ENCODE measurements around the gene TNFRSF14. TPM values are rescaled to one million over a fixed set of nuclear protein-coding genes. Genes with fewer than 3 reads are reported as not detected.

The TNFRSF14 gene
- 1.5 and 2.5 TPM in 2 replicates for total RNA-seq (2014; rRNA removed; shearing (Covaris generic))
- 9.7 and 14.5 TPM in 2 replicates for polyA plus RNA-seq (2014; cell fraction: nucleus; rRNA removed)

DNA sequence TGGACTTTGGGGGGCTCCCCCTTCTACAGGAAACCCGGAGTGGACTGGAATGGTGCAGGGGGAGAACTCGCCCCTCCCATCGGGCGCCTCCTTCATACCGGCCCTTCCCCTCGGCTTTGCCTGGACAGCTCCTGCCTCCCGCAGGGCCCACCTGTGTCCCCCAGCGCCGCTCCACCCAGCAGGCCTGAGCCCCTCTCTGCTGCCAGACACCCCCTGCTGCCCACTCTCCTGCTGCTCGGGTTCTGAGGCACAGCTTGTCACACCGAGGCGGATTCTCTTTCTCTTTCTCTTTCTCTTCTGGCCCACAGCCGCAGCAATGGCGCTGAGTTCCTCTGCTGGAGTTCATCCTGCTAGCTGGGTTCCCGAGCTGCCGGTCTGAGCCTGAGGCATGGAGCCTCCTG lies at the start of gene TNFRSF14:
Gene TNFRSF14 (plus strand): TSS at position 95 of the 401 bp plus-strand sequence. CDS start 294 bp downstream, at position 389.
- DNase-seq (ENCODE audit: extremely low read depth, low read depth): no peak

DNA sequence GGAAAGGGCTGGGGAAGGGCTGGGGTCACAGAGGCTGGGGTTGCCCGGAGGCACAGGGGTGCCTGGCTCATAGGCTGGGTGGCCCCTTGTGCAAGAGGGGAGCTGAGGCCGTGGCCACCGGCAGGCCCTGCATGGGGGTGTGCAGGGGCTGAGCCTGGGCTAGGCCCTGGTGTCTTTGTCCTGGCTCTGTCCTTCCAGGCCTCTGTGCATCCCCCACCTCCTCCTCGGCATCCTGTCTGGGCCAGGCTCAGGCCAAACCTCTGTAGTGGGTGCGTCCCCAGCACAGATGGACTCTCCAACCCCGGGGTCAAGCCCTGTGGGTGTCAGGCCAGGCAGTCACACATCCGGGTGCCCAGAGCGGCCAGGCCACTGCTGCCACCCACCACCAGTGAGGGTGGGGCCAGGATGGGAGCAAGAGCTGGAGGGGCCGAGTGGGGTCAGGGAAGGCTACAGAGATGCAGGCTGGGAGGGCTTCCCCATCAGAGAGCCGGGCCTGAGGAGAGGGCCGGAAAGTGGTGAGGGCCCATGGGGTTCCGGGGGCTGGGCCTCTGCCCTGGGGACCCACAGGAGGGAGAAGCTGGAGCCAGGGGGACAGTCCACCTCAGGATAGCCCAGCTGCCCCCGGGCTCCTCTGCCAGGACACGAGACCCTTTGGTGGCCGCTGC lies 49.1 kb upstream of the TNFRSF14 start:
- no peak for DNase-seq (ENCODE audit: extremely low read depth, low read depth)

DNA sequence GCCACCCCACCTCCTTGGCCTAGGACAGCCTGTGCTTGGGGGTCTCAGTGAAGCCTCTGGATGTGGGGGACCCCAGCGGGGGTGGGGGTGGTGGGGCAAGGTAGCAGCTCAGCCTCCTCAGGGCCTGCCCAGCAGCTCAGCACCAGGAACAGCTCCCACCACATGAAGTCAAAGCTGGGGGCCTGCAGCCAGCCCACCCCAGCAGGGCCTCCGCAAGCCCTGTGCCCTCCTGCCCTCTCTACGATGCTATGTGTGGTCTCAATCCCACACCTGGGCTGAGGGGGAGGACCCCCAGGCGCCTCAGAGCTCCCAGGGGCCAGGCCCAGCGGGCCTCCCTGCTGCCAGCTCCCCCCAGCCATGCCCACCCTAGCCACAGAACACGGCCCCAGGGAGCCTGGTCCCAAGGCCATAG lies 48.4 kb upstream of the TNFRSF14 start:
- DNase-seq (ENCODE audit: extremely low read depth, low read depth): no peak

DNA sequence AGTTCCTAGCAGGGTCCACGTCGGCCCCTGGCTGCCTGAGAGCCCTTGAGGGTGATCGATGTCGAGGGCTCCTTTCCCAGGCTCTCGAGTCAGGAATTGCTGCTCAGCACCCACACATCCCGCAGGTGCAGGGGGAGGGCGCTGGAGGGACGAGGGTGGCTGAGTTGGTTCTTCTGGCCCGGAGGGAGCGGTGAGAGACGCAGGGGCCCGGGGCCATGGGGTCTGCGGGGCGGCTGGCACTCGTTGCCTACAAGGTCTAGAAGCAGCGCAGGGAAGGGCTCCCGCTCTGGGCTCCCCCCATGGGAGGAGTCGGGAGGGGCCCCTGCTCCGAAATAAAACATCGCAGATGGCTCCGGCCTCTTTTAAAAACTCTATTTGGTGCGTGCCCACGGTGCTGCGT lies 48.0 kb upstream of the TNFRSF14 start:
- no peak for DNase-seq (ENCODE audit: extremely low read depth, low read depth)

DNA sequence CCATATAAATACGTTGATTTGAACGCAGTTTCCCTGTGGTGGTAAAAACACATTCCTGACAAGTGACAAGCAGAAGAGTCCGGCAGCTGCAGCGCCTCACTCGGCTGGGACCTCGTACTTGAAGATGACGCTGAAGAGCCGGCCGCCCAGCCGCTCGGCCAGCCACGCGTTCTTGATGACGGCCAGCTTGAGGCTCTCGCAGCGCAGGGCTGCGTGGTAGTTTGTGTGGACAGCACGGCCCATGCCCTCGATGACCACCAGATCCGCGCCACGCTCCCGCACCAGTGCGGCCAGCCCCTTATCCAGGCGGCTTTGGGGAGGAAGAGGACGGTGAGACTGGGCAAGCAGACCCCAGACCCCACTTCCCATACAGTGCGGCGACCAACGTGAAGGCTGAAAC lies 47.4 kb upstream of the TNFRSF14 start:
- DNase-seq (ENCODE audit: extremely low read depth, low read depth): no peak

DNA sequence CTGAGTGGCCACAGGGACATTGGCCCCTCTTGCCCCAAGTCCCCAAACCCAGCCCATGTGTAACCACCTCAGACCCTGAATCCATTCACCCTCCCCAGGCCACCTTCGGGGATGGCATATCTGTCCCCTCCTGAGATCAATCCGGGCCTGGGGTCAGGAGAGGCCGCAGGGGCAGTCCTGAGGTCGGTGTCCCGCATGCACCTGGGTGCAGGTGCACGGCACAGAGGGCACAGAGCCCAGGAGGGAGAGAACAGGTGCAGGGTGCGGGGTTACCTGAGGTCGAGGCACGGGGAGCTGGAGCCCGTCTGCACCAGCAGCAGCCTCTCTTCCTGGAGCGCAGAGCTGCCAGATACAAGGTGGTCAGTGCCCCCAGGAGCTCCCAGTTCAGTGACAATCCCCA lies 46.6 kb upstream of the TNFRSF14 start:
- no peak for DNase-seq (ENCODE audit: extremely low read depth, low read depth)

DNA sequence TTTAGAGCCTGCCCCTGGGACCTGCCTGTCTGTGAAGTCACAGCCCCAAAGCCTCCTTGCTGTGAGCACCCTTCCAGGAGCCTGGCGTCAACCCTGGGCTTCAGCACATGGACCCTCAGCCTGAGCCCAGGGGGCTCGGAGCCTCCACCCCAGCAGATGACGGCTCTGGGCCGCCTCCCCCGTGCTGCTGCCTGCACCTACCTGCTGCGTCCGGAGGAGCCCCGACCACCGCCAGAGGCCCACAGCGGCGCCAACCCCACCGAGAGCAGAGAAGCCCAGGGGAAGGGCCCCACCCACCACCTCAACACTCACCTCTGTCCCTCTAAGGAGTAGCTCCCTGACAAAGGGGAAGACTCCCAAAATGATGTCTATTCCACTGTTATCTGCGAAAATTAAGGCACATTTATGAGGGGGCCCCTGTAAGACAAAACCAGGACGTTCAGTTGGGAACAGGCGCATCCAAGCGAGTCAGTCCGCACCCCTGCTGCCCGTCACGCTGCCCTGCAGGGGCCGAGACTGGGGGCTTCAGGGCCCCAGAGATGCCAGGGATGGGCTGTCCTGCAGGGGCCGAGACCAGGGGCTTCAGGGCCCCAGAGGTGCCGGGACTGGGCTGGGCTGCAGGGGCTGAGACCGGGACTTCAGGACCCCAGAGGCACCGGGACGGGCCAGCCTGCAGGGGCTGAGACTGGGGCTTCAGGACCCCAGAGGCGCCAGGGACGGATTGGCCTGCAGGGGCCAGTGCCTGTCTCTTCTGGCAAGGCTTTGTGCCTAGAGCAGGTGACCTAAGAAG lies 45.6 kb upstream of the TNFRSF14 start:
- DNase-seq (ENCODE audit: extremely low read depth, low read depth): no peak

DNA sequence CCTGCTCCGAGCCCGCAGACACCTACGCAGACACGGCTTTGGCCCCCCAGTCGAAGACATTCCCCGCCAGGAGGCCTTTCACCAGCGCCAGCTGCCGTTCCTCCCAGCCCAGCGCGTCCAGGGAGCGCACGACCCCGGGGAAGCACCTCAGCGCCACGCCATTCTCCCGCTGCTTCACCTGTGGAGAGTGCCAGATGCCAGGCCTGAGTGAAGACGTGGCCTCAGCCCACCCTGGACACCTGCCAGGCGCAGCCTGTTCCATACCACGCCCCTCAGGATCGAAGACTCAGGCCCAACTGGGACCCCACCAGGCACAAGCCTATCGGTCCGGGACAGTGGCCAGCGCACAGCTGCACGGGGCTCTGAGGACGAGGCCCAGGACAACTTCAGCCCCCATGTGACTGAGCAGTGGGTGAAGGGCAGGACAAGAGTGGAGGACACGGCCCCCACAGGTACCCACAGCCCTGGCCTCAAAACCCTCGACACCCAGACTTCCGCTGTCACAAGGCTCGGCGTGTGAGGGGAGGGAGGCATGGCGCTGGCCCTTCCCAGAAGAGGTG lies 43.2 kb upstream of the TNFRSF14 start:
- no peak for DNase-seq (ENCODE audit: extremely low read depth, low read depth)

DNA sequence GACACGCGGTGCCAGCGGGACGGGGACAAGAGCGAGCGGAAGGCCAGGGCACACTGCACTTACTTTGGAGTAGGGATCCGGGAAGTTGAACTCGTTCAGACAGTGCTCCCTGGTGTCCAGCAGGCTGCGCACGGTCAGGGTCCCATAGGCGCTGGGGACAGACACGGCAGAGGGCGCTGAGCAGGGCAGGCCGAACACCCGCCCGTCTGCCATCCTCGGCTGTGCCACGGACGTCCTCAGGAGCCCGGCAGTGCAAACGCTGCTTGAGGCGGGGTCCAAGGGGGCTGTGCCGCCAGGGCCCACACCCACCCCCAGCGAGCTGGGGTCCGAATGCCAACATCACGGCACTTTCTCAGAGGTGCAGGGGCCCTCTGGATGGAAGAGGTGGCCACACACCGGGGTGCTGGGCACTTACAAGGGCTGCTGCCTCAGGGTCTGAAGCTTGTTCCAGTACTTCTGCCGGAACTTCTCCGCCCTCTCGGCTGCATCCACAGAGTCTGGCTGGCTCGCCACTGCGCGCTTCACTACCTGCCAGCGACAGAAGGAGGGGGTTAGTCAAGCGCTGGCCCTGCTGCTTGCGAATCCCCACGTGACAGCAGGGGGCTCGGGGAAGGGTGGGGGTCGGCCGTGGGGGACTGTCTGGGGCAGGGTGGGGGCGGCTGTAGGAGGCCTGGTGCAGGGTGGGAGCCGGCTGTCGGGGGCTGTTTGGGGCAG lies 42.1 kb upstream of the TNFRSF14 start:
- no peak for DNase-seq (ENCODE audit: extremely low read depth, low read depth)

DNA sequence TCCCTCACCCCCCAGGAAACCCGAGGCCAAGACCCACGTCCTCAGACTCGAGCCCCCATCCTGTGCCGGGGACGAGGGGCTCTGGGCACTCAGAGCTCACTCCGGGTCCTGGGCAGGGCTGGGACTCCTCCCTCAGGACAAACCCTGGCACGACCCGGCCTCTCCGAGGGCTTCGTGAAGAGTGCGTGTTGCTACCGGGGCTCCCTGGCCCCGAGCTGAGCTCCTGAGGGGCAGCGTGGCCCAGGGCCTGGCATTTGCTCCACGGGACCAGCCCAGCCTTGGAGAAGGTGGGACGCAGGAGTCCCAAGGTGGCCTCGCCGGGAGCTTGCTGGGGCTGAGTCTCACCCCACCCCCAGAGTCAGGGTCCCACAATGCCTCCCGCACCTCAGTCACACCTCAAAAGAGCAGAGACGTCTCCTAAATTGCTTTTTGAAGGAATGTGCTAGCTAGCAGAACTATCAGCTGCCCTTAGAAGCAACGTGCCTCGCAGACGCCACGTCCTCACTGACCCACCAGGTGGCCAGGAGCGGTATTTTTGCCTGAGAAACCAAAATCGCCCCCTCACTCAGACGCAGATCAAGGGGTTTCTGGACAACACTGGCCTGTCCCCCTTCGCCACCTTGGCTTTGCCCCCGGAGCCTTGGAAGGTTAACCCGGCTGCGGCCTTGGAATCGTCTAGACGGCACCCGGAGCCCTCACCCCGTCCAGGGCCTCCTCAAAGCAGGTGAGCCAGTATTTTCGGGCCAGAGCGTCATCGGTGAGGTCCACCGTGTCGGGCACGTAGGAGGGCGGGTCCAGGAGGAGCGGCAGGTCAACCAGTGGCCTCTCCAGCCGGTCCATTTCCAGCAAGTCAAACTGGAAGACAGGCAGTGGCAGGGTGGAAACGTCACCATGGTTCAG lies 41.1 kb upstream of the TNFRSF14 start:
- no peak for DNase-seq (ENCODE audit: extremely low read depth, low read depth)

DNA sequence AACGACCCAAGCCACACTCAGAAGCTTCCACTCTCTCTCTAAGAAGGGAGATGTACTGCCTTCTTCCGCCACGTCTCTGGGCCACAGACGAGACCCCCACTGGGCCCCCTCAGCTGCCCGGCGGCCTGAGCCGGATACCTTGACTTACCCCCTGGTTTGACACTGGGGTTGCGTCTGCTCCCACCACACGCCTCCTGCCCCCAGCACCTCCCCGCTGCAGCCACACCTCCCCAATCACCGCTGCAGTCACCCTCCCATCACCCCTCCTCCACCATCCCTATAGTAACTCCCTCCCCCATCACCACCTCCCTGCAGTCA lies 40.4 kb upstream of the TNFRSF14 start:
- no peak for DNase-seq (ENCODE audit: extremely low read depth, low read depth)

DNA sequence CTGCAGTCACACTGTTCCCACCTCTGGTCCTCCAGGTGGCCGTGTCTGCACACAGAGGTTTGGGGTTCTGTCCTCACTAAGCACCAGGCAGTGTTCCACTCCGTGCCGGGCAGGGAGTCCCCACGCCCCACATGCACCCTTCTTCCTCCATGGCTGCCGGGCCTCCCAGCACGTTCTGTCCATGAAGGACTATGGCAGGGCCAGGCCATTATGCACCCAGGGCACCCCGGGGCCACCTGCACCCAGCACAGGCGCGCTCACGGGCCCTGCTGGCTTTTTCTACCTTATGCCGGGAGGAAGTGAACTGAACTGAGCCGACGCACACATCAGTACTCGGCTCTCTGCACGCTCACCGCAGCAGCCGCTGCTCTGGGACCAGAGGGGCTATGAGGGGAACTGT lies 40.0 kb upstream of the TNFRSF14 start:
- no peak for DNase-seq (ENCODE audit: extremely low read depth, low read depth)

DNA sequence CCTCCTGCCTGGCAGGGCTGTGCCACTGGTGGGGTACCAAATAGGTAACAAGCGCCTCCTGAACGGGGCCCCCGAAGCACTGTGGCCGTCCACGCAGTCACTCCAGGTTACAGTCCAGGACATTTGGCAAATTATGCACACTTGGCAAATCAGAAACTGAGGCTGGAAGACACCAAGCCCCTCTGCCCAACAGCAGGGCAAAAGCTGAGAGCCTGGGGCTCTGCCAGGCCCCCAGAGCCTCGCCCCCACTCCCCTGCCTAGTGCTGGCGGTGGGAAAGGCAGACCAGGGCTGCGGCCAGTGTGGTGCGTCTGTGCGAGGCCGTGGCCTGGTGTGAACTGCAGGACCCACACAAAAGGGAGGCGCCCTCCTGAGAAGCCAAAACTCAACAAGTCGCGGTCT lies 39.2 kb upstream of the TNFRSF14 start:
- DNase-seq (ENCODE audit: extremely low read depth, low read depth): no peak

DNA sequence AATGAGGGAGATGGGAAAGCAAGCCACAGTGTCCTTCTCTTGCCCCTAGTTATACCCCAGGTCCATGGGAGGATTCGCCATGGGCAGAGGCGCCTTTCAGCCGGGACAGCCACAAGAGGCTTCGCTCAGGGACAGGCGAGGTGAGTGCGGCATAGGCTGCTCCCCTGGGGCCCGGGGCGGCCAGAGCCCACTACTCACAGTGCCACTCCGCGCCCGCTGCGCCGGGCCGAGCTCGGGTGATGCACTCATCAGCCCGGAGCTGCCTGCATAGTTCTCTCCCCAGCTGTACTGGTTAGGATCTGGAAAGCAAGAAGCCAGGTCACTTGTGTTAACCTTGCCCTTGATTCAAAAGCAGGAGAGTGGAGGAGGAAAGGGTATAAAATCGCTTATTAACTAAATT lies 38.2 kb upstream of the TNFRSF14 start:
- DNase-seq (ENCODE audit: extremely low read depth, low read depth): no peak

DNA sequence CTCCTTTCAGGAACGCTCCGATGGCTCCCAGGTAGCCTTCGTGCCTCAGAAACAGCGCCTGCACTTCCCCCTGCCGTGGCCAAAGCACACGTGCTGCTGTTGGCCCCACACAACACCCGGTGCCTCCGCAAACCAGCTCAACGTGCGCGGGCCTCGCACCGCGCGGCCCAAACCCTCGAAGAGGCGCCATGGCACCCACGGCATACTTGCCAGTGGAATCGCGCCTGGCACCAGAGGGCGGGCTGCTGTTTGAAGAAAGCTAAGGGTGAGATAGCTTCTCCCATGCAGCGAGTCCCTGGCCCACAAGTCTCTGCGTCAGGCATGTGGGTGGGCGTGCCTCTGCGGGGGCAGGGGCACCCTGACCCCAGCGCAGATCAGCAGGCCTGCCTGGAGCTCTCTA lies 37.6 kb upstream of the TNFRSF14 start:
- no peak for DNase-seq (ENCODE audit: extremely low read depth, low read depth)

DNA sequence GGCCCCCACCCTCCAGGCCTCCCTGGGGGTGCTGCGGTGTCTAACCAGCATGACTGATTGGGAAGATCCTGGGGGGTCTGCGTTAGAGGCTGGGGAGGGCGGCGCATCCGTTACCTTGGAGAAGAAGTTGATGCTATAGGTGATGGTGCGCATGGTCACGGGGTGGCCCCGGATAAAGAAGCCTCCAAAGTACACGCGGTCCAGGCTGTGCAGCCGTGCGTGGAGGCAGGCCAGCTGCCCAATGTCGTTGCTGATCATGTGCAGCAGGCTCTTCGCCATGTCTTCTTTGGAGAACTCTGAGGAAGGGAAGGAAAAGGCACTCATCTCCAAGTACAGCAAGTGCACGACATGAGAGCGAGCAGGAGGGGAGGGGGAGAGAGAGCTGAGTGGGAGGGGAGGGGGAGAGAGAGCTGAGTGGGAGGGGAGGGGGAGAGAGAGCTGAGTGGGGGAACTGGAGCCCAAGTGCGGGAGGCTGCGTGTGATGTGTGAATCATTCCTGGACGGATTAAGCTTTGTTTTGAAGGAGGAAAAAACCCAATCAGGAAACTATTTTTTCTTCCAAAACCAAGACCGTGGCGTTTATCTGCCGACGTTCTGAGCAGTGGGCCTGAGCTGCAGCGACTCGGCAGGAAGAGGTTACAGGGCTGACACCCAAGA lies 37.0 kb upstream of the TNFRSF14 start:
- no peak for DNase-seq (ENCODE audit: extremely low read depth, low read depth)

DNA sequence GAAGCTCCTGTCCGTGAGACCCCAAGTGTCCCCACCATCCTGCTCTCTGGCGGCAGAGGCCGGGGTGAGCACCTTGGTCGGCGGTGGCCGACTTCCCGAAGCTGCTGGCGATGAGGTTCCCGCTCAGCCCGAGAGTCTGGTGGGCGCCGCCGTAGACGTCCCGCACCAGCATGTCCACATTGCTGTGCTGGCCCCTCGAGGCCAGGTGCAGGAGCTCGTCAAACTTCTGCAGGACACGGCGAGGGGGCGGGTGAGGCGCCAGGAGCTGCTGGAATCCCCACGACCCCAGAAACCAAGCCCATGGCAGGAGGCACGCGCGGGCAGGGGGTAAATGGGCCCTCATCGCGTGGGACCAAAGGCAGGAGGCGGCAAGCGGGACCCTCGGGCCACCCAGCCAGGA lies 36.4 kb upstream of the TNFRSF14 start:
- no peak for DNase-seq (ENCODE audit: extremely low read depth, low read depth)

DNA sequence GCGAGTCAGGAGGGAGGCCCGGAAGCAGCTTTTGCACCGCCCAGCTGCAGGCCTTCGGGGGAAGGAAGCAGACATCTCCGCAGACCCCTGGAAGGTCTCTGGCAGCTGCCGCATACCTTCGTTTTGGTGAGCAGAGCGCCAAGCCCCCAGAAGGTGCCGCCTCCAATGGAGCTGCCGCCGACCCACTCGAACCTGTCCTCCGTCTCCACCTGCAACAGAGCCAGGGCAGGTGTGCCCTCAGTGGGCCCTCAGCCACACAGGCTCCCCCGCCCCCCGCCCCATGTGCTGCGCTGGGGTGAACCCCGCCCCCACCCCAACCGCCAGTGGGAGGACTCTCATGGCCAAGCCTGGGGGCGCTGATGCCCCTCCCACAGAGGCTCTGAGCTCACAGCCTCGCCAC lies 36.0 kb upstream of the TNFRSF14 start:
- no peak for DNase-seq (ENCODE audit: extremely low read depth, low read depth)

DNA sequence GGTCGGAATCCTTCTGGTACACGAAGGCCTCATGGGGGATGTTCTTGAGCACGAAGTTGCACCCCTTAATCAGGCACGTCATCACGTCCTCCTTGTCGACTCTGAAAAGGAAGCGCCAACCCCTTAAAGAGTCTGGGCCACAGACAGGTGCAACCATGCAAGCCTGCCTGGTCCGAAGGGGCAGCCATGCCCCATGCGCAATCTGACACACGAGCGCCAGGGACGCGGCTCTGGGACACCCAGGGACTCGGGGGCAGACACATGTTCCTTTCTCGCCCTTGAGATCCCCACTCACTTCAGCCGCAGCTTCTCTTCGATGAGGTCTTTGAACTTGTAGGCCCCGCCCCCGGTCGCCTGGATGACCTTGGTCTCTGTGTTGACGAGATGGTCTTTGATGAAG lies 35.4 kb upstream of the TNFRSF14 start:
- no peak for DNase-seq (ENCODE audit: extremely low read depth, low read depth)

DNA sequence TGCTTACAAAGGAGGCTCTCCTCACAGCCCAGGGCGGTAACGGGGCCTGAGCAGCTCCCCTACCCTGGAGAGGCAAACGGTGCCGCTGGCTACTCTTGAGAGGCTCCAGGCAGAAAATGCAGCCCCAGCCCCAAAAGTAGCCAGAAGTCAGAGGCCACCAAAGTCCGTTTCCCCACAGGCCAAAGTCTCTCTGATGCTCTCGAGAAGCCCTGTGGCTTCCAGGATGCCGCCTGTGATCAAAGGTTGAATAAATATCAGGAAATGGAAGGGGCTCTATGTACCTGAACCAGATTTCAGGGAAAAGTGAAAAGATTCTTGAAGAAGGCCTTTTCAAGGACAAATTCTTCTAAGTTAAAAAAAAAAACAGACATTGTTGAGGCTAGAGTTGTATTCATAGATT lies 33.9 kb upstream of the TNFRSF14 start:
- no peak for DNase-seq (ENCODE audit: extremely low read depth, low read depth)

All from NCI-H460 (cell line).